ENCODE data around the gene ZNF770.

GRCh38 chr15:34952481-34952880 lies 35.6 kb downstream of the ZNF770 start:
- TF ChIP-seq CTCF (conservative IDR thresholded peaks at IDR 0.05) (no peak), ZFX (IDR thresholded peaks at IDR 0.05) (no peak)
